GM12872 (cell line): ENCODE measurements around the gene GAB1.

Source experiments
- CTCF ChIP-seq: IDR thresholded peaks from 3 replicates; pipeline ENCODE4 v1.5.1; 2011; ENCODE audit warnings: low read depth, mild to moderate bottlenecking, low read length, moderate library complexity; ENCODE audit not compliant: insufficient read depth

GAB1 gene

GRCh38 chr4:143313521-143313920, 23.2 kb upstream of the GAB1 start:
- TF ChIP-seq CTCF: no peak

- no peak for TF ChIP-seq CTCF
Observed at GRCh38 chr4:143313996-143314395, 22.7 kb upstream of the GAB1 start.

- TF ChIP-seq CTCF: no peak
Observed at GRCh38 chr4:143320113-143320512, 16.6 kb upstream of the GAB1 start.

GRCh38 chr4:143326735-143327134, 9.9 kb upstream of the GAB1 start:
- no peak for TF ChIP-seq CTCF

GRCh38 chr4:143329985-143330384, 6.7 kb upstream of the GAB1 start:
- no peak for TF ChIP-seq CTCF

GRCh38 chr4:143335979-143336780, 496 bp upstream of the GAB1 start:
- TF ChIP-seq CTCF: no peak

GRCh38 chr4:143337600-143338287, 1.1 kb downstream of the GAB1 start:
- TF ChIP-seq CTCF: no peak
